GM19468 (cell line): ENCODE measurements around the gene MCM5.
"Not testable (repeated sequence)": the region's sequence is repeated elsewhere in the genome, so short reads cannot be mapped to it uniquely, and the experiment has no call there.

ENCODE experiments used
- ATAC-seq: cut with Tn5 transposase; IDR thresholded peaks from one replicate; pipeline ENCODE4 v1.9.1; 2021; ENCODE audit warnings: mild to moderate bottlenecking, moderate library complexity, moderate number of reproducible peaks; ENCODE audit not compliant: unreplicated experiment; ENCODE audit errors: extremely low read depth

The MCM5 gene

GRCh38 chr22:35399678-35400500 is at the start of gene MCM5:
Gene MCM5, plus strand, starts transcription at chr22:35400140. Its CDS starts 299 bp downstream, at chr22:35400439.
- peak; percentile 88 for ATAC-seq

- peak; percentile 86 for ATAC-seq
These were observed 49.1 kb upstream of the MCM5 start for GRCh38 chr22:35350539-35351503.

- no peak for ATAC-seq
These were observed 47.5 kb upstream of the MCM5 start for GRCh38 chr22:35352214-35353111.

- no peak for ATAC-seq
These were observed 46.6 kb upstream of the MCM5 start for GRCh38 chr22:35353318-35353717.

DNA sequence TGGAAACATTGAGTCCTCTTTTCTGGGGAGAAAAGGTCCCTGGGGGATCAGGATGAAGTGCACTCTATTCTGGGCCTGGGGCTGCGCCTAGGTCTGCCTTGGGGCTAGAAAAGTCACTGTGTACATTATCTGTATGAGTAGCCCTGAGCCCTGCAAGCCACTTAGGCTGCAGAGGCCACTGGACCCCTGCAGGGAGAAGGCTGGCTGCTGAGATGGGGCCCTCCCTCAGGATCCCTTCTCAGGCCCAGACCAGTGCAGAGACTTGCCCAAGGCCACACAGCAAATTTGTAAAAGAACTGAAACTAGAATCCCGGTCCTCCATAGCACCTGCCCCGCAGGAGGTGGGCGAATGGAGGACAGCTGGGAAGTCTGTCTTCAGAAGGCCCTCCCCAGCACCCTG is 45.9 kb upstream of the MCM5 start:
- ATAC-seq: no peak

DNA sequence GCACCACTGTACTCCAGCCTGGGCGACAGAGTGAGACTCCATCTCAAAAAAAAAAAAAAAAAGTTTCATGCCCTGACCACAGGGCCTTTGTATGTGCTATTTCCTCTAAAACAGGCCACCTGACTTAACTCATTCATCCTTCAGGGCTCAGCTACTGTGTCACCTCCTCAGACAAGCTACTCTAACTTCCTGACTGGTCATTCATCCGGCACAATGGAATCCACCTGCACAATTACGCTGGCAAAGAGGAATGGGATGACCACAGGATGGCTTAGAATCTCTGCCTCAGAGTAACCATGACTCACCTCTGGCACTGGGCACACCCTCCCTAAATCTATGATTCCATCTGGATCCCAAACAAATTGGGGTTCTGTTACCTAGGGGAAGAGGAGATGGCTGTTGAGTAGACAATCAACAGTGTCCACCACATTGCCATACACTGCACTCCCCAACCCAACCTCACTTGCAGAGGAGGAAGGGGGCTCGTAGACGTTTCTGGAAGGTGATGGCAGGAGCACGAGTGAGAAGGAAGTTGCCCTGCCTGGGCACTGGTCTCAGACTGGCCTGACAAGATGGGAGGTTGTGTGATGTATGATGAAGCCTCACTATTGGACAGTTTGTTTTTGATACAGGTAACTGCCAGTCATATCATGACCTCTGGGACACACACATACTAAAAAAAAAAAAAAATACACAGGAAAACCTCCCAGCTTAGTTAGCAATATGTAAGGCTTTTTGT is 41.9 kb upstream of the MCM5 start:
- no peak for ATAC-seq

GRCh38 chr22:35359380-35360065 is 40.4 kb upstream of the MCM5 start:
- ATAC-seq: no peak

DNA sequence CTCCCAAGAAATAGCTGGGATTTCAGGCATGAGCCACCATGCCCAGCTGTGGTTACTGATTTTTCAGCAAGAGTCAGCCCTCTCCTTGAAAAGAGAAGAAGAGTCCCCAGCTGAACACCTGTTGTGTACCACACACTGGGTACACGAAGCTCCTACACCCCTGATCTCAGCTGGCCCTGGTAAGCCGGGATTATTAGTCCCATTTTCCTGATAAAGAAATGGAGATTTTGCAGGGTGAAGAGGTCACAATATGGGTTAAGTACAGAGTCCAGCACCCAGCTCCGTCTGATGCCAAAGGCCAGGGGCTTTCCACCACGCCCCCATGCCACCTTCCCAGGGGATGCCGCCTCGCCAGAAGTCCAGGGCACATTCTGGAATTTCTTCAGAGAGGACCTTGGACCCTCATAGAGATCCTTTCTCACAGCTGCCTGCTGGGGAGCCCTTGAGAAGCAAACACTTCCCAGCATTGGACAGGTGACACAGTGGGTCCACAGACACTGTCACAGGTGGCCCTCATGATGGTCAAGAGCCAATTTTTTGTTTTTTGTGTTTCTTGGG is 38.9 kb upstream of the MCM5 start:
- ATAC-seq: no peak

DNA sequence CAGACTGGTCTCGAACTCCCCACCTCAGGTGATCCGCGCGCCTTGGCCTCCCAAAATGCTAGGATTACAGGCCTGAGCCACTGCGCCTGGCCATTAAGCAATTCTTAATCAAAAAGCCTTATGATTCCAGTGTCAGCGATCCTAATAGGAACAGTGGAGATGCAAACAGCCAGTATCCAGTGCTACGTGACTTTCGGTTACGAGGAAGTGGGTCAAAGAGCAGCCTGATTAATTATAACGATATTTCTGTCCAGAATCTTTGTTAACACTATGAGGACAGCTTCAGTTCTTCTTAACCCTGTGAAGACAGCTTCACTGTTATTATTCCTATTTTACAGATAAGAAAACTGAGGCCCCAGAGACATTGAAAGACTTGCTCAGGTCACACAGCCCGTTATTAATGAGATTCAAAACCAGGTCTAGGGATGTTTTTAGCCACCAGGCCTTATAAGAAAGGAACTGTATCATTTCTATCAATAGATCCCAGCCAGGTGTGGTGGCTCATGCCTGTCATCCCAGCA is 36.3 kb upstream of the MCM5 start:
- ATAC-seq: no peak

- not testable (repeated sequence) for ATAC-seq
These were observed 35.7 kb upstream of the MCM5 start for GRCh38 chr22:35364230-35364629.

DNA sequence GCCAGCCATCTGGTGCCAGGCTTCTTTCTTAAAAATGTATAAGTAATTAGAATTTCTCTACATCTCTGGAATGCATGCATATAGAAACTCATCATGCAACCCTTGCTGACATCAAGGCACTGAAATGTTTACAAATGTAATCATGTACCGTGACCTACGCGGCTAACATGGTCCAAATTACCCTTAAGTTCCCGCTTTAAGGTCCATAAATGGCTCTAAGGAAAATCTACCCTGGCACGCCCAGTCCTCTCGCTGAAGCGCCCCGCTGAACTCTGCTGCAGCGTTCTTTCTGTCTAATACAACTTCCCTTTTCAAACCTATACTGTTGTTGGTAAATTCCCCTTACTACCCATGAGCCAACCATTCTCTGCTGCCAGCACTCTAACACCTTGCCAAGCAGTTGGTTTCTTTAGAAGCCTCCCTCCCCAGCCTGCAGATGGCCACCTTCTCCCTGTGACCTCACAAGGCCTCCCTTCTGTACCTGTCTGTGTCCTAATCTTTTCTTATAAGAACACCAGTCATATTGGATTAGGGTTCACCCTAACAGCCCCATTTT is 32.5 kb upstream of the MCM5 start:
- ATAC-seq: no peak

- no peak for ATAC-seq
These were observed 31.6 kb upstream of the MCM5 start for GRCh38 chr22:35368386-35368785.

DNA sequence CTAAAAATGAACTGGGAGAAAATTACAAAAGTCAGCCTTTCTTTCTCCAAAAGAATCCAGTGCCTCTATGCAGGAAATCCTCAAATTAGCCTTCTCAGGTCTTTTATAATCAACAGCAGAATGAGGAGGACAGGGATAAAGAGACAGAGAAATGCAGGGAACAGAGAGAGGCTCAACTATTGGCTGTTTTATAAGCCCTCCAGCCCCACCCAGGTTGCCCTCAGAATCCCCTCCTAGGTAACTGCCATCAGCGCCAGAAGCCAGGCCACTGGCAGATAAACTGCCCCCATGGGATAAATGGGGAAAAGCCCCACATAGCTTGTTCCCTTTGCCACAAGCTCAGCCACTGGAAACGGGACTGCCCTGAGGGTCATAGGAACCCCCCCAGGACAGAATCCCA is 29.9 kb upstream of the MCM5 start:
- no peak for ATAC-seq

GRCh38 chr22:35373781-35374180 is 26.2 kb upstream of the MCM5 start:
- ATAC-seq: no peak

DNA sequence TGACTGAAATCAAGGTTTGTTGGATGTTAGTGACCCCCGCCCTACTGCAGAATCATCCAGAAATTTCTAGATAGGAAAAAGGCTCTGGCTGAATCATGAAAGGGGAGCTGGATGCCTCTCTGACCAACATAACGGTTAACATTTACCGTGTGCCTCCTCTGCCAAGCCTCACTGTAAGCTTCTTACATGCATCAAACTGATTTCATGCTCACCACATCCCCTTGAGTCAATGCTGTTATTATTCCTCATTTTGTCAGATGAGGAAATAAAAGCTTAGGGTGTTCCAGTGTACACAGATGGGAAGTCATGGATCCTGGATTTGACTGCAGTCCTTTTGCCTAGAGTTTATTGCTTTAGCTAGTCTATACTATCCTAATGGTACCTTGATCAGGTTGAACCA is 24.9 kb upstream of the MCM5 start:
- ATAC-seq: no peak

- ATAC-seq: no peak
These were observed 24.4 kb upstream of the MCM5 start for GRCh38 chr22:35375526-35375925.

- no peak for ATAC-seq
These were observed 23.0 kb upstream of the MCM5 start for GRCh38 chr22:35376728-35377472.
